Fibroblast of lung (primary cell): ENCODE results near the gene GRIK2. TPM values are rescaled to one million over a fixed set of nuclear protein-coding genes. Genes with fewer than 3 reads are reported as not detected.

Experiments used
- DNase-seq, 2 donors: peaks; one replicate each; pipeline versions ENCODE4 v3.0.0 to v3.0.0-alpha.2; 2010; ENCODE audit warnings: low read depth in 2 of 2
- H2AFZ ChIP-seq: 2 replicates; pipeline ENCODE4 v1.5.1; 2012; ENCODE audit warnings: low read length, control low read depth, inconsistent platforms
- H3K27ac ChIP-seq: 2 replicates; pipeline ENCODE4 v1.5.1; 2011; ENCODE audit warnings: low read length, control low read depth; ENCODE audit not compliant: insufficient read depth
- H3K27me3 ChIP-seq: 2 replicates; pipeline ENCODE4 v1.5.1; 2011; ENCODE audit warnings: mild to moderate bottlenecking, low read length; ENCODE audit not compliant: control insufficient read depth, insufficient read depth
- H3K36me3 ChIP-seq: 2 replicates; pipeline ENCODE4 v1.5.1; 2011; ENCODE audit warnings: low read length; ENCODE audit not compliant: control insufficient read depth, insufficient read depth
- H3K4me1 ChIP-seq: 2 replicates; pipeline ENCODE4 v1.5.1; 2011; ENCODE audit warnings: low read length; ENCODE audit not compliant: control insufficient read depth, insufficient read depth; ENCODE audit errors: extremely low read depth
- H3K4me2 ChIP-seq: 2 replicates; pipeline ENCODE4 v1.5.1; 2011; ENCODE audit warnings: low read length, control low read depth; ENCODE audit not compliant: insufficient read depth; ENCODE audit errors: extremely low read depth
- H3K4me3 ChIP-seq, 4 experiments: fragments of 200-600 bp in 1 of 4; sonication (generic) in 1 of 4; replicated peaks in 1 of 4; 2 replicates each; pipeline ENCODE4 v1.5.1; 2011 to 2016; ENCODE audit warnings: low read length in 4 of 4, low read depth in 3 of 4, mild to moderate bottlenecking in 3 of 4, control low read depth in 2 of 4, inconsistent platforms in 1 of 4, mixed read lengths in 1 of 4; ENCODE audit not compliant: insufficient read depth in 1 of 4; ENCODE audit errors: control extremely low read depth in 1 of 4
- H3K79me2 ChIP-seq: 2 replicates; pipeline ENCODE4 v1.5.1; 2012; ENCODE audit warnings: mild to moderate bottlenecking, low read length, inconsistent platforms; ENCODE audit not compliant: control insufficient read depth, insufficient read depth
- H3K9ac ChIP-seq: 2 replicates; pipeline ENCODE4 v1.5.1; 2011; ENCODE audit warnings: mild to moderate bottlenecking, low read length, control low read depth; ENCODE audit not compliant: insufficient read depth
- H3K9me3 ChIP-seq: 2 replicates; pipeline ENCODE4 v1.5.1; 2012; ENCODE audit warnings: low read depth, low read length; ENCODE audit not compliant: control insufficient read depth, insufficient read depth
- H4K20me1 ChIP-seq: 2 replicates; pipeline ENCODE4 v1.5.1; 2011; ENCODE audit warnings: low read length; ENCODE audit not compliant: control insufficient read depth, insufficient read depth; ENCODE audit errors: extremely low read depth
- EZH2 ChIP-seq: IDR thresholded peaks from 2 replicates; pipeline ENCODE4 v1.5.1; 2012; ENCODE audit warnings: low read length, control low read depth, mild to moderate bottlenecking; ENCODE audit errors: missing control alignments
- polyA plus RNA-seq, 2 donors: library from polyadenylated mRNA; depleted of rRNA in 1 of 2; stranded (reverse) in 1 of 2; unstranded in 1 of 2; fragments of >200 nt; gene quantifications; 2 replicates each; pipeline ENCODE4 v1.2.1, GENCODE V29; 2011 to 2012; ENCODE audit warnings: missing spikeins in 1 of 2
- total RNA-seq: library from RNA; depleted of rRNA; stranded (reverse); fragments of >200 nt; gene quantifications from 2 replicates; pipeline ENCODE4 v1.2.1, GENCODE V29; 2014
- TF ChIP-seq, protein P1 (sequence below), 2 donors: IDR thresholded peaks in 1 of 2; conservative IDR thresholded peaks in 1 of 2; 1 replicate in 1 of 2; 2 replicates in 1 of 2; pipeline ENCODE4 v1.5.1; 2011 to 2012; ENCODE audit warnings: low read length in 2 of 2, control low read depth in 1 of 2, inconsistent platforms in 1 of 2, low read depth in 1 of 2, mild to moderate bottlenecking in 1 of 2

The GRIK2 gene
- total and polyA plus RNA-seq, 2 donors (not counting 1 experiment from before 2014, with no cell fraction given): 0.33 to 0.40 TPM

- TF ChIP-seq, protein P1, sequence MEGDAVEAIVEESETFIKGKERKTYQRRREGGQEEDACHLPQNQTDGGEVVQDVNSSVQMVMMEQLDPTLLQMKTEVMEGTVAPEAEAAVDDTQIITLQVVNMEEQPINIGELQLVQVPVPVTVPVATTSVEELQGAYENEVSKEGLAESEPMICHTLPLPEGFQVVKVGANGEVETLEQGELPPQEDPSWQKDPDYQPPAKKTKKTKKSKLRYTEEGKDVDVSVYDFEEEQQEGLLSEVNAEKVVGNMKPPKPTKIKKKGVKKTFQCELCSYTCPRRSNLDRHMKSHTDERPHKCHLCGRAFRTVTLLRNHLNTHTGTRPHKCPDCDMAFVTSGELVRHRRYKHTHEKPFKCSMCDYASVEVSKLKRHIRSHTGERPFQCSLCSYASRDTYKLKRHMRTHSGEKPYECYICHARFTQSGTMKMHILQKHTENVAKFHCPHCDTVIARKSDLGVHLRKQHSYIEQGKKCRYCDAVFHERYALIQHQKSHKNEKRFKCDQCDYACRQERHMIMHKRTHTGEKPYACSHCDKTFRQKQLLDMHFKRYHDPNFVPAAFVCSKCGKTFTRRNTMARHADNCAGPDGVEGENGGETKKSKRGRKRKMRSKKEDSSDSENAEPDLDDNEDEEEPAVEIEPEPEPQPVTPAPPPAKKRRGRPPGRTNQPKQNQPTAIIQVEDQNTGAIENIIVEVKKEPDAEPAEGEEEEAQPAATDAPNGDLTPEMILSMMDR (conservative IDR thresholded peaks at IDR 0.05 in 1 of 2, IDR thresholded peaks at IDR 0.05 in 1 of 2; ENCODE audit: low read depth in 1 of 2, low read length in 2 of 2): no peak
- no peak for TF ChIP-seq EZH2
- peak in 1 of 2 donors; percentile 38 for DNase-seq
Measured at GRCh38 chr6:101851911-101852310, 458.4 kb downstream of the GRIK2 start.

DNA sequence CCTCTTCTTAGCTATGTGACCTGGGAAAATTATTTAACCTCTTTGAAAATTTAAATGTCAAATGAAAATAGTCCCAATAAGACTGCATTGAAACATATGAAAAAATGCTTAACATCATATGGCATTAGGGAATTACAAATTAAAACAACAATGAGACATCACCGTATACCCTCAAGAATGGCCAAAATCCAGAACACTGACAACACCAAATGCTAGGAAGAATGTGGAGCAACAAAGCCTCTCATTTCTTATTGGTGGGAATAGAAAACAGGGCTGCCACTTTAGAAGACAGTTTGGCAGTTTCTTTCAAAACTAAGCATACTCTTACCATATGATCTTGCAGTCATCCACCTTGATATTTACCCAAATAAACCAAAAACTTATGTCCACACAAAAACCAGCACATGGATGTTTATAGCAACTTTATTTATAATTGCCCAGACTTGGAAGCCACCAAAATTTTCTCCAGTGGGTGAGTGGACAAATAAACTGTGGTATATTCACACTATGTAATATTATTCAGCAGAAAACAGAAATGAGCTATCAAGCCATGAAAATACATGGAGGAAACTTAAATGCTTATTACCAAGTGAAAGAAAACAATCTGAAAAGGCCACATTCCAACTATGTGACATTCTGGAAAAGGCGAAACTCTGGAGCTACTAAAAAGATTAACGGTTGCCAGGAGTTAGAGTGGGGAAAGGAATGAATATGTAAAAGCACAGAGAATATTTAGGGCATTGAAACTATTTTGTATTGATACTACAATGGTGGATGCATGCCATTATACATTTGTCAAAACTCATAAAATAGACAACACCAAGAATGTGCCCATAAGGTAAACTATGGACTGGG lies 459.9 kb downstream of the GRIK2 start:
- H3K79me2 ChIP-seq: no peaks in the 10 kb centered on the region
- no peak overlapping the region for H3K4me2 ChIP-seq
- H3K36me3 ChIP-seq: no peaks in the 10 kb centered on the region
- TF ChIP-seq, protein P1 (conservative IDR thresholded peaks at IDR 0.05 in 1 of 2, IDR thresholded peaks at IDR 0.05 in 1 of 2; ENCODE audit: low read depth in 1 of 2, low read length in 2 of 2): no peak
- TF ChIP-seq EZH2: no peak
- H3K27ac ChIP-seq: no peak overlapping the region
- no peaks in the 10 kb centered on the region for H3K9me3 ChIP-seq
- H4K20me1 ChIP-seq: no peaks in the 10 kb centered on the region
- H2AFZ ChIP-seq: no peak overlapping the region
- DNase-seq: no peak
- no peak overlapping the region for H3K4me3 ChIP-seq
- no peaks in the 10 kb centered on the region for H3K27me3 ChIP-seq
- H3K9ac ChIP-seq: no peak overlapping the region
- no peaks in the 10 kb centered on the region for H3K4me1 ChIP-seq

More at GRCh38 chr6:101851911-101852310, 458.4 kb downstream of the GRIK2 start:
- H3K36me3 ChIP-seq: no peaks in the 10 kb centered on the region
- H3K9me3 ChIP-seq: no peaks in the 10 kb centered on the region
- H3K4me2 ChIP-seq: no peak overlapping the region
- H3K27me3 ChIP-seq: no peaks in the 10 kb centered on the region
- no peak overlapping the region for H2AFZ ChIP-seq
- no peak overlapping the region for H3K4me3 ChIP-seq
- H3K27ac ChIP-seq: no peak overlapping the region
- no peak overlapping the region for H3K9ac ChIP-seq
- no peaks in the 10 kb centered on the region for H3K79me2 ChIP-seq
- H4K20me1 ChIP-seq: no peaks in the 10 kb centered on the region
- no peaks in the 10 kb centered on the region for H3K4me1 ChIP-seq

DNA sequence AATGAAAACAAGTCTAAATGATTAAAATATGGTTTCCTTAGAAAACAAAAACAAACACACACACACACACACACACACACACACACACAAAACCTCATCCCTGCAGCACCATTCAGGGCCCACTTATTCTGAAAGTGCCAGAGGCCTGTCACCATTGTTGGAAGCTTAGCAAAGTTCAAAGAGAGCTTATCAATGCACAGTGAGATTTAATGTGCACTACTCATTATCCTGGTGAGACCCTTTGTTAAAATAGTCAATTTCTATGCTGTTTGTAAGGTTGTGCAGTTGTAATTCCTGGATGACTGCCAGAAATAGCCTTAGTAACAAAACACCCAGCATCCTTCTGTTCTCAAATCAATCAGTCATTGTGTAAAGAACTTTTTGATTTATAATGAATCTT lies 482.9 kb downstream of the GRIK2 start:
- Histone ChIP-seq H3K9ac (no peak overlapping the region), H3K79me2 (no peaks in the 10 kb centered on the region), H3K36me3 (no peaks in the 10 kb centered on the region), H3K4me3 (no peak overlapping the region), H3K27me3 (no peaks in the 10 kb centered on the region), H2AFZ (no peak overlapping the region), H3K4me2 (no peak overlapping the region), H3K27ac (no peak overlapping the region), H4K20me1 (no peaks in the 10 kb centered on the region), H3K4me1 (no peaks in the 10 kb centered on the region), H3K9me3 (no peaks in the 10 kb centered on the region)
- no peak for TF ChIP-seq EZH2
- TF ChIP-seq, protein P1 (conservative IDR thresholded peaks at IDR 0.05 in 1 of 2, IDR thresholded peaks at IDR 0.05 in 1 of 2; ENCODE audit: low read depth in 1 of 2, low read length in 2 of 2): no peak
- DNase-seq: no peak
